ENCODE measurements around the gene TTBK1. TPM values are rescaled to one million over a fixed set of nuclear protein-coding genes. Genes with fewer than 3 reads are reported as not detected.

TTBK1 gene
- total RNA-seq, 1 donor from 2014 or later = 0.67 TPM

GRCh38 chr6:43223175-43223574 is 20.1 kb upstream of the TTBK1 start:
- TF ChIP-seq CTCF (IDR thresholded peaks at IDR 0.05; ENCODE audit: insufficient read depth, low read length, poor library complexity, severe bottlenecking) = no peak
- no peak for DNase-seq (ENCODE audit: low read depth)
- Histone ChIP-seq H3K4me3 (ENCODE audit: low read depth, low read length) (no peak overlapping the region), H3K27me3 (ENCODE audit: control insufficient read depth, insufficient read depth, low read length) (no peaks in the 10 kb centered on the region), H3K36me3 (ENCODE audit: control insufficient read depth, insufficient read depth, low read length) (peaks cover 3% of the 10 kb centered on the region)

- no peak for DNase-seq (ENCODE audit: low read depth)
- no peak overlapping the region for H3K4me3 ChIP-seq (ENCODE audit: low read depth, low read length)
- peaks cover 3% of the 10 kb centered on the region for H3K27me3 ChIP-seq (ENCODE audit: control insufficient read depth, insufficient read depth, low read length)
- TF ChIP-seq CTCF (IDR thresholded peaks at IDR 0.05; ENCODE audit: insufficient read depth, low read length, poor library complexity, severe bottlenecking) = no peak
- H3K36me3 ChIP-seq (ENCODE audit: control insufficient read depth, insufficient read depth, low read length) = peaks cover 3% of the 10 kb centered on the region
Observed at GRCh38 chr6:43226192-43226851, 17.0 kb upstream of the TTBK1 start.

- Histone ChIP-seq H3K36me3 (ENCODE audit: control insufficient read depth, insufficient read depth, low read length) (peaks cover 1% of the 10 kb centered on the region), H3K27me3 (ENCODE audit: control insufficient read depth, insufficient read depth, low read length) (peaks cover 3% of the 10 kb centered on the region), H3K4me3 (ENCODE audit: low read depth, low read length) (peak within 1 kb of the TSS; percentile 54)
- DNase-seq (ENCODE audit: low read depth) = no peak
- TF ChIP-seq CTCF (IDR thresholded peaks at IDR 0.05; ENCODE audit: insufficient read depth, low read length, poor library complexity, severe bottlenecking) = peak; percentile 18
Observed at GRCh38 chr6:43228951-43229802, 14.1 kb upstream of the TTBK1 start, which contains the start of gene DNPH1. Gene DNPH1, minus strand, starts transcription at chr6:43229481. Its CDS starts 25 bp downstream, at chr6:43229456.

GRCh38 chr6:43229803-43230620 is 13.3 kb upstream of the TTBK1 start:
- no peak overlapping the region for H3K4me3 ChIP-seq (ENCODE audit: low read depth, low read length)
- no peak for TF ChIP-seq CTCF (IDR thresholded peaks at IDR 0.05; ENCODE audit: insufficient read depth, low read length, poor library complexity, severe bottlenecking)
- H3K36me3 ChIP-seq (ENCODE audit: control insufficient read depth, insufficient read depth, low read length) = peaks cover 1% of the 10 kb centered on the region
- DNase-seq (ENCODE audit: low read depth) = no peak
- H3K27me3 ChIP-seq (ENCODE audit: control insufficient read depth, insufficient read depth, low read length) = peaks cover 3% of the 10 kb centered on the region

GRCh38 chr6:43231053-43231452 is 12.2 kb upstream of the TTBK1 start:
- TF ChIP-seq CTCF (IDR thresholded peaks at IDR 0.05; ENCODE audit: insufficient read depth, low read length, poor library complexity, severe bottlenecking) = no peak
- Histone ChIP-seq H3K36me3 (ENCODE audit: control insufficient read depth, insufficient read depth, low read length) (no peaks in the 10 kb centered on the region), H3K27me3 (ENCODE audit: control insufficient read depth, insufficient read depth, low read length) (peaks cover 3% of the 10 kb centered on the region), H3K4me3 (ENCODE audit: low read depth, low read length) (no peak overlapping the region)
- DNase-seq (ENCODE audit: low read depth) = no peak

Data from kidney epithelial cell (primary cell).